Measurements from ENCODE around the gene STARD9.
"Not testable (repeated sequence)": the region's sequence is repeated elsewhere in the genome, so short reads cannot be mapped to it uniquely, and the experiment has no call there.

The STARD9 gene

GRCh38 chr15:42575188-42576039, at the start of gene STARD9:
STARD9 (plus strand) TSS chr15:42575606; CDS start chr15:42575716, 110 bp downstream.
- intact Hi-C loops (cut with DNase I) = loop anchor here (5.0 kb wide), 2 partner anchors 77 to 78 kb away; partner anchors contain the start of gene SNAP23
- peak; percentile 94 to 99 (median 99) for DNase-seq

- no peak for DNase-seq
- intact Hi-C loops (cut with DNase I) = no loop called here
These were observed 46.4 kb upstream of the STARD9 start for GRCh38 chr15:42528970-42529369.

- intact Hi-C loops (cut with DNase I) = no loop called here
- no peak for DNase-seq
These were observed 42.2 kb upstream of the STARD9 start for GRCh38 chr15:42533246-42533645.

- DNase-seq = no peak
These were observed 30.4 kb upstream of the STARD9 start for GRCh38 chr15:42544853-42545629.

GRCh38 chr15:42547918-42548248, 27.5 kb upstream of the STARD9 start:
- intact Hi-C loops (cut with DNase I) = loop anchor here (10.0 kb wide), 1 partner anchor 53 kb away; the partner anchor contains the start of genes SNAP23 and ZNF106
- peak in 1 of 42 donors; percentile 23 for DNase-seq

More at GRCh38 chr15:42544853-42545629, 30.4 kb upstream of the STARD9 start:
- intact Hi-C loops (cut with DNase I) = loop anchor here (10.0 kb wide), 1 partner anchor 50 kb away; the partner anchor contains the start of genes SNAP23 and ZNF106

GRCh38 chr15:42548249-42549031, 27.0 kb upstream of the STARD9 start, which contains the start of the genes HAUS2 and LRRC57:
HAUS2 (plus strand) TSS chr15:42548838; CDS start chr15:42548873, 35 bp downstream.
LRRC57 (minus strand) TSS chr15:42548793; CDS start chr15:42548434, 359 bp downstream.
- DNase-seq = peak; percentile 64 to 94 (median 89)
- intact Hi-C loops (cut with DNase I) = loop anchor here (10.0 kb wide), 1 partner anchor 54 kb away; the partner anchor contains the start of genes SNAP23 and ZNF106

GRCh38 chr15:42549032-42549491, 26.3 kb upstream of the STARD9 start:
- intact Hi-C loops (cut with DNase I) = loop anchor here (10.0 kb wide), 1 partner anchor 54 kb away; the partner anchor contains the start of genes SNAP23 and ZNF106
- DNase-seq = peak in 19 of 42 donors; percentile 7 to 59 (median 18)

GRCh38 chr15:42549741-42550392, 25.5 kb upstream of the STARD9 start:
- DNase-seq = no peak
- intact Hi-C loops (cut with DNase I) = loop anchor here (10.0 kb wide), 1 partner anchor 55 kb away; the partner anchor contains the start of genes SNAP23 and ZNF106

- DNase-seq = no peak
- intact Hi-C loops (cut with DNase I) = no loop called here
These were observed 21.9 kb upstream of the STARD9 start for GRCh38 chr15:42553554-42553953.

- DNase-seq; intact Hi-C loops (cut with DNase I): not testable (repeated sequence)
These were observed 18.7 kb upstream of the STARD9 start for GRCh38 chr15:42556550-42557207.

GRCh38 chr15:42558739-42559138, 16.7 kb upstream of the STARD9 start:
- DNase-seq = no peak
- intact Hi-C loops (cut with DNase I) = no loop called here

- peak in 3 of 42 donors; percentile 27 to 60 (median 51) for DNase-seq
- intact Hi-C loops (cut with DNase I) = loop anchor here (5.0 kb wide), 2 partner anchors 76 to 79 kb away; partner anchors contain the start of gene SNAP23
These were observed 711 bp downstream of the STARD9 start for GRCh38 chr15:42576040-42576594.

- DNase-seq = no peak
- intact Hi-C loops (cut with DNase I) = loop anchor here (5.0 kb wide), 2 partner anchors 76 to 79 kb away; partner anchors contain the start of gene SNAP23
These were observed 1.4 kb downstream of the STARD9 start for GRCh38 chr15:42576776-42577175.

GRCh38 chr15:42577514-42578031, 2.2 kb downstream of the STARD9 start:
- DNase-seq = no peak
- intact Hi-C loops (cut with DNase I) = loop anchor here (5.0 kb wide), 2 partner anchors 75 to 80 kb away; partner anchors contain the start of gene SNAP23

- no peak for DNase-seq
- intact Hi-C loops (cut with DNase I) = loop anchor here (5.0 kb wide), 2 partner anchors 73 to 82 kb away; partner anchors contain the start of gene SNAP23
These were observed 3.7 kb downstream of the STARD9 start for GRCh38 chr15:42578984-42579537.

- intact Hi-C loops (cut with DNase I) = no loop called here
- DNase-seq = peak; percentile 75 to 96 (median 91)
These were observed 5.9 kb downstream of the STARD9 start for GRCh38 chr15:42581272-42581730.

Measured in head of caudate nucleus (tissue), 42 donors.